ENCODE results near the gene CA5A. TPM values are rescaled to one million over a fixed set of nuclear protein-coding genes. Genes with fewer than 3 reads are reported as not detected.
A peak's percentile ranks its signal among the peaks of the same experiment; 100 is the strongest.

CA5A gene
- total RNA-seq, 1 donor from 2014 or later, result not detected

- intact Hi-C loops (cut with DNase I), result no loop called here
- no peak for DNase-seq (ENCODE audit: low spot score)
- peak; percentile 90 for ATAC-seq
These were observed 29.8 kb upstream of the CA5A start for GRCh38 chr16:87966064-87966645.

DNA sequence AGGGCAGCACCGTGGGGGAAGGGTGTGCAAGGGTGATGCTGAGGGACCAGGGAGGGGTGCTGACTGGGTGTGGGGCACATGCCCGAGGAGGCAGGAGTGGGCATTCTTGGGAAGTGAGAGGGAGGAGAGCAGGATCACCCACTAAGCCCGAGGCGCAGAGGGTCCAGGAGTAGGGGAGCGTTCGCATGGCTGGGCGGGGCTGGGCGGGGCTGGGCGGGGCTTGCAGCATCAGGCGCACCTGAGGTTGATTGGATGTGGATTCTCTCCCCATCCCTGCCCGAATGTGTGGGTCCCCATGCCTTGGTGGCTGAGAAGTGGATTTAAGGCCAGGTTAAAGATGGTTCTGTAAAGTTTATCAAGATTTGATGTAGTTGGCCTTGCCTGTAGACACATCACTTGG is 29.1 kb upstream of the CA5A start:
- intact Hi-C loops (cut with DNase I), result no loop called here
- DNase-seq (ENCODE audit: low spot score), result no peak
- ATAC-seq, result no peak

GRCh38 chr16:87964049-87964659 is 27.8 kb upstream of the CA5A start:
- no peak for DNase-seq (ENCODE audit: low spot score)
- no peak for ATAC-seq
- intact Hi-C loops (cut with DNase I), result no loop called here

GRCh38 chr16:87963400-87963799 is 27.1 kb upstream of the CA5A start:
- ATAC-seq, result no peak

GRCh38 chr16:87961623-87962022 is 25.3 kb upstream of the CA5A start:
- no peak for ATAC-seq
- no peak for DNase-seq (ENCODE audit: low spot score)
- intact Hi-C loops (cut with DNase I), result no loop called here

More at GRCh38 chr16:87963400-87963799, 27.1 kb upstream of the CA5A start:
- intact Hi-C loops (cut with DNase I), result no loop called here
- no peak for DNase-seq (ENCODE audit: low spot score)

DNA sequence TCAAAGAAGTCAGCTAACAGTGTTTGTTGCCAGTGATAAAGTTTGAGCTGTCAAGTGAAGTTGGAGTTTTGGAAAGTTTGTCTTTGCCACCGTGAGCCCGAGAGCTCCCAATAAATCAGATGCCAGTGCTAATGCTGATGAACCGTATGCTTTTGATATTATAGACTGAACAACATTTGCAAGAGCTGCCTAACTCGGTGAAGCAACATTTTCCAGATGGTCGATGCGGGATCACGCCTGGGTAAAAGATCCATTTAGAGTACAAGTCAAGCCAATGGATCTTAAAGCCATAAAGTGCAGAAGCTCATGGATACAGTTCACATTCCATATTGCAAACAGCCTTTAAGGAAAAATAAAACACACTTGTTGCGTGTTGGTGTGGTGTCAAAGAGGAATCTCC is 24.5 kb upstream of the CA5A start:
- DNase-seq (ENCODE audit: low spot score) (no peak), ATAC-seq (no peak)
- intact Hi-C loops (cut with DNase I), result no loop called here

DNA sequence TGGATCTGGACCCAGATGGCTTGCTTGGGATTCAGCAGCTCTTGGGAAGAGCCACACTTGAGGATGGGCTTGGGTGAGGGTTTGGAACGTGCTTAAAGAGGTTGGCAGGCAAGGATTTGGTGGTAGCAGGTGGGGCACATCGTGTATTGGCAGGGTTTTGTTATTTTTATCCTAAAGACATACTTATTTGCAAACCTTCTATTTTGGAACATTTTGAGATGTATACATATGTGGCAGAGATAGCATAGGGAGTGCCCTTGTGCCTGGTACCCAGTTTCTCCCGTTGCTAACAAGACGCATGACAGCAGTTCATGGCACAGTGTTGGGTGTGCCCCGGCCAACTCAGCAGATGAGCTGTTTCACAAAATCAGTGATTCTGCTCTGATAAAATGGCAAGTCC is 24.0 kb upstream of the CA5A start:
- DNase-seq (ENCODE audit: low spot score) (no peak), ATAC-seq (no peak)
- intact Hi-C loops (cut with DNase I), result no loop called here

- intact Hi-C loops (cut with DNase I), result no loop called here
- no peak for DNase-seq (ENCODE audit: low spot score)
- ATAC-seq, result no peak
These were observed 23.2 kb upstream of the CA5A start for GRCh38 chr16:87959391-87959990.

GRCh38 chr16:87958632-87959031 is 22.3 kb upstream of the CA5A start:
- no peak for ATAC-seq
- no peak for DNase-seq (ENCODE audit: low spot score)
- intact Hi-C loops (cut with DNase I), result no loop called here

DNA sequence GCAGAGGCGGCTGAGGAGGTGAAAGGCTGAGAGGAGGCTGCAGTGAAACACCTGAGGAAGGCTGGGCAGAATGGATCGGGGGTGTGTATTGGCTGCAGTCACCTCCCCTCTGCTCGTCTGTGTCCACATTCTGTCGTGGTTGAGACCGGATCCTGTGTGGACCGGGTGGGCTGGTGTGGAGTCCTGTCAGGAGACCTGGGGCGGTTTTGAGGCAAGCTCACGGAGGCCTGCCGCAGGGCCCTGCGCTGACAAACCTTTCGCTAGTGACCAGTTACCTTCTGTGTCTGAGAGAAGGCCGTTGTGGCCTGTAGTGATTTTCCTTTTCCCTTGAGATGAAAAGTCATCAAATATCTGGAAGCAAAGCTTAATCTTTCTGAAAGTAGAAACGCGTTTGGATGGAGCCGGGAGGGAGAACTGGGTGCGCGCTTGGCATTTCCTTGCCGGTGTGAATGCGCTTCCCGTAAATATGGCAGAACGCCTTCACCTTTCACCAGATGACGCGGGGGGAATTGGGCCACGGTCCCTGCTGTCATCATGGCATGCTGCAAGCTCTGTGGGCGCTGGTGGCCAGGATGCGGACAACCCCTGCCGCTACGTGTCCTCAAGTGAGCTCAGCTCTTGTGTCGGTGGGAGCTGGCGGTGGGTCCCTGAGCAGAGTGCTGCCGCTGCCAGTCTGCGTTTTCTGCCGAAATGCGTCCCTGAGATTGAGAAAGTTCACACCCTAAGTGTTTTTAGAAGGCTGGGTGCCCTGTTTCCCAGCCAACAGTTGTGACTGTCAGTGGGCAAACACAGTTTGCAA is 21.2 kb upstream of the CA5A start:
- intact Hi-C loops (cut with DNase I), result no loop called here
- DNase-seq (ENCODE audit: low spot score) (no peak), ATAC-seq (no peak)

GRCh38 chr16:87956365-87957231 is 20.3 kb upstream of the CA5A start:
- intact Hi-C loops (cut with DNase I), result no loop called here
- no peak for DNase-seq (ENCODE audit: low spot score)
- peak; percentile 61 for ATAC-seq

- no peak for DNase-seq (ENCODE audit: low spot score)
- no peak for ATAC-seq
- intact Hi-C loops (cut with DNase I), result no loop called here
These were observed 19.7 kb upstream of the CA5A start for GRCh38 chr16:87956098-87956364.

- intact Hi-C loops (cut with DNase I), result no loop called here
- no peak for ATAC-seq
- no peak for DNase-seq (ENCODE audit: low spot score)
These were observed 19.2 kb upstream of the CA5A start for GRCh38 chr16:87955302-87956097.

GRCh38 chr16:87954826-87955225 is 18.5 kb upstream of the CA5A start:
- DNase-seq (ENCODE audit: low spot score), result no peak
- intact Hi-C loops (cut with DNase I), result no loop called here
- no peak for ATAC-seq

- ATAC-seq (no peak), DNase-seq (ENCODE audit: low spot score) (no peak)
- intact Hi-C loops (cut with DNase I), result no loop called here
These were observed 18.0 kb upstream of the CA5A start for GRCh38 chr16:87954361-87954760.

GRCh38 chr16:87953308-87954215 is 17.2 kb upstream of the CA5A start:
- intact Hi-C loops (cut with DNase I), result no loop called here
- ATAC-seq, result no peak

DNA sequence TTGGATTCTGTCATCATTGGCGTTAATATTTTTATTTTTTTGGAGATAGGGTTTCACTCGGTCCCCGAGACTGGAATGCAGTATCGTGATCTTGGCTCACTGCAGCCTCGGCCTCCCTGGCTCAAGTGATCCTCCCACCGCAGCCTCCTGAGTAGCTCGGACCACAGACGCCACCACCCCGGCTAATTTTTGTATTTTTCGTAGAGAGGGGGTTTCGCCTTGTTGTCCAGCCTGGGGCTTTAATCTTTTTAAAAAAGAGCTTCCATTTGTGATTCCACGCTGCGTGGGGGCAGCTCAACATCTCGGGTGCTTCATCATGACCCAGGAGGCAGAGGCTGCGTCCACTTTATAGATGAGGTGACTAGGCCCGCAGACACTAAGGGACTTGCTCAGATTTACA is 16.4 kb upstream of the CA5A start:
- DNase-seq (ENCODE audit: low spot score) (no peak), ATAC-seq (no peak)
- intact Hi-C loops (cut with DNase I), result no loop called here

More at GRCh38 chr16:87953308-87954215, 17.2 kb upstream of the CA5A start:
- DNase-seq (ENCODE audit: low spot score), result no peak

Measured in sciatic nerve (tissue), 2 donors.